MM.1S (cell line): ENCODE measurements around the gene CENPF.

Experiments used
- CTCF ChIP-seq: fragments of 300-600 bp; sonication (generic); IDR thresholded peaks from 2 replicates; pipeline ENCODE4 v1.5.1; 2016; ENCODE audit warnings: antibody characterized with exemption, low read length, mixed read lengths
- EZH2 ChIP-seq: fragments of 300-600 bp; sonication (generic); optimal IDR thresholded peaks from 2 replicates; pipeline ENCODE3; 2017; ENCODE audit warnings: low read depth, mild to moderate bottlenecking, antibody characterized with exemption, low read length, mixed read lengths
- EZH2phosphoT487 ChIP-seq: fragments of 300-600 bp; sonication (generic); IDR thresholded peaks from 2 replicates; pipeline ENCODE4 v1.6.1; 2018; ENCODE audit warnings: antibody characterized with exemption, low read length

DNA sequence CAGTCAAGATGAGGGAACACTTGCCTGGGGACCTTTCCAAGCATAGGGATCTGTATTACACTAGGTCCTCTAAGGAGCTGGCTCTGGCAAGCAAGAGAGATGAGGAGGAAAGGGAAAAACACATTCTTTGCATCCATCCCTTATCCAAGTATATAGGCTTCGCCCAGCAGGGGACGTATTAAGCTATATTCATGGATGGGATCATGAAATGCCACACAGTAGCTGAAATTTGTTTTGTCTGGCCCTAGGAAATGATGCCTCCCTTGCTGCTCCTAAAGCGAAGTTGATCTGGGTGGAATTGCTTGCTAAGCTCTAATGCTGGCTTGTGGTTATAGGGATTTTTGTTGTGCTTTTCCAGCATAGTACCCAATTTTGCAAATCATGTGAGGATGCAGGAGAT lies 32.1 kb downstream of the CENPF start:
- TF ChIP-seq CTCF (no peak), EZH2phosphoT487 (no peak), EZH2 (no peak)
